Panc1 (cell line): ENCODE results near the gene TPCN1.

ENCODE experiments used
- POLR2AphosphoS5 ChIP-seq: IDR thresholded peaks from 2 replicates; pipeline ENCODE4 v1.6.1; 2012; ENCODE audit warnings: mild to moderate bottlenecking, low read depth, low read length, moderate library complexity
- SIN3A ChIP-seq: IDR thresholded peaks from 2 replicates; pipeline ENCODE4 v1.6.1; 2012; ENCODE audit warnings: low read depth, mild to moderate bottlenecking, low read length, moderate library complexity, borderline replicate concordance; ENCODE audit not compliant: insufficient read depth
- TF ChIP-seq, protein P1 (sequence below): fragments of 450-650 bp; IDR thresholded peaks from 2 replicates; pipeline ENCODE4 v1.5.1; 2017; ENCODE audit warnings: mild to moderate bottlenecking
- TF ChIP-seq, protein P2 (sequence below), 2 experiments: IDR thresholded peaks; 2 replicates each; pipeline ENCODE4 v1.6.1; 2011 to 2012; ENCODE audit warnings: low read depth in 2 of 2, control low read depth in 1 of 2, low read length in 1 of 2, mild to moderate bottlenecking in 1 of 2, moderate library complexity in 1 of 2; ENCODE audit not compliant: insufficient read depth in 1 of 2

DNA sequence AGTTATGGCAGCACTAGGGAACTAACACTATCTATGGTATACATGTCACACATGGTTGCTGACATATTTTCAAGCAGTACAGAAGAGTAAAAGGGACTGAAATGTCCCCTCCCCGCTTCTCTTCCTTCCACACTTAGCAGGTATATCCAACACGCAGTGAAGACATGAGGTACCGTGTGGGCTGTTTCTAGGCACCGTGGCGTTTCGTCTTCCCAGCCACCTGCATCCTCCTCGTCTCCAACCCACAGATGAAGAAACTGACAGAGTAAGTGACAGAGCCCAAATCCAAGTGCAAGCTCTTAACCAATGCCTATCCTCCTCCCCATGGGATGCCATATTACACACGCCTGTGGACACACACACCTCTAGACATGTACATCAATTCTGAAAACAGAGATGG is 81.2 kb downstream of the TPCN1 start:
- TF ChIP-seq, protein P1, sequence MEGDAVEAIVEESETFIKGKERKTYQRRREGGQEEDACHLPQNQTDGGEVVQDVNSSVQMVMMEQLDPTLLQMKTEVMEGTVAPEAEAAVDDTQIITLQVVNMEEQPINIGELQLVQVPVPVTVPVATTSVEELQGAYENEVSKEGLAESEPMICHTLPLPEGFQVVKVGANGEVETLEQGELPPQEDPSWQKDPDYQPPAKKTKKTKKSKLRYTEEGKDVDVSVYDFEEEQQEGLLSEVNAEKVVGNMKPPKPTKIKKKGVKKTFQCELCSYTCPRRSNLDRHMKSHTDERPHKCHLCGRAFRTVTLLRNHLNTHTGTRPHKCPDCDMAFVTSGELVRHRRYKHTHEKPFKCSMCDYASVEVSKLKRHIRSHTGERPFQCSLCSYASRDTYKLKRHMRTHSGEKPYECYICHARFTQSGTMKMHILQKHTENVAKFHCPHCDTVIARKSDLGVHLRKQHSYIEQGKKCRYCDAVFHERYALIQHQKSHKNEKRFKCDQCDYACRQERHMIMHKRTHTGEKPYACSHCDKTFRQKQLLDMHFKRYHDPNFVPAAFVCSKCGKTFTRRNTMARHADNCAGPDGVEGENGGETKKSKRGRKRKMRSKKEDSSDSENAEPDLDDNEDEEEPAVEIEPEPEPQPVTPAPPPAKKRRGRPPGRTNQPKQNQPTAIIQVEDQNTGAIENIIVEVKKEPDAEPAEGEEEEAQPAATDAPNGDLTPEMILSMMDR: no peak
- TF ChIP-seq, protein P2, sequence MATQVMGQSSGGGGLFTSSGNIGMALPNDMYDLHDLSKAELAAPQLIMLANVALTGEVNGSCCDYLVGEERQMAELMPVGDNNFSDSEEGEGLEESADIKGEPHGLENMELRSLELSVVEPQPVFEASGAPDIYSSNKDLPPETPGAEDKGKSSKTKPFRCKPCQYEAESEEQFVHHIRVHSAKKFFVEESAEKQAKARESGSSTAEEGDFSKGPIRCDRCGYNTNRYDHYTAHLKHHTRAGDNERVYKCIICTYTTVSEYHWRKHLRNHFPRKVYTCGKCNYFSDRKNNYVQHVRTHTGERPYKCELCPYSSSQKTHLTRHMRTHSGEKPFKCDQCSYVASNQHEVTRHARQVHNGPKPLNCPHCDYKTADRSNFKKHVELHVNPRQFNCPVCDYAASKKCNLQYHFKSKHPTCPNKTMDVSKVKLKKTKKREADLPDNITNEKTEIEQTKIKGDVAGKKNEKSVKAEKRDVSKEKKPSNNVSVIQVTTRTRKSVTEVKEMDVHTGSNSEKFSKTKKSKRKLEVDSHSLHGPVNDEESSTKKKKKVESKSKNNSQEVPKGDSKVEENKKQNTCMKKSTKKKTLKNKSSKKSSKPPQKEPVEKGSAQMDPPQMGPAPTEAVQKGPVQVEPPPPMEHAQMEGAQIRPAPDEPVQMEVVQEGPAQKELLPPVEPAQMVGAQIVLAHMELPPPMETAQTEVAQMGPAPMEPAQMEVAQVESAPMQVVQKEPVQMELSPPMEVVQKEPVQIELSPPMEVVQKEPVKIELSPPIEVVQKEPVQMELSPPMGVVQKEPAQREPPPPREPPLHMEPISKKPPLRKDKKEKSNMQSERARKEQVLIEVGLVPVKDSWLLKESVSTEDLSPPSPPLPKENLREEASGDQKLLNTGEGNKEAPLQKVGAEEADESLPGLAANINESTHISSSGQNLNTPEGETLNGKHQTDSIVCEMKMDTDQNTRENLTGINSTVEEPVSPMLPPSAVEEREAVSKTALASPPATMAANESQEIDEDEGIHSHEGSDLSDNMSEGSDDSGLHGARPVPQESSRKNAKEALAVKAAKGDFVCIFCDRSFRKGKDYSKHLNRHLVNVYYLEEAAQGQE (IDR thresholded peaks at IDR 0.05; ENCODE audit: insufficient read depth in 1 of 2, low read depth in 2 of 2, low read length in 1 of 2): no peak
- TF ChIP-seq SIN3A (no peak), POLR2AphosphoS5 (no peak)
